ENCODE data around the gene RASSF4. TPM values are rescaled to one million over a fixed set of nuclear protein-coding genes. Genes with fewer than 3 reads are reported as not detected.

Gene RASSF4, protein sequence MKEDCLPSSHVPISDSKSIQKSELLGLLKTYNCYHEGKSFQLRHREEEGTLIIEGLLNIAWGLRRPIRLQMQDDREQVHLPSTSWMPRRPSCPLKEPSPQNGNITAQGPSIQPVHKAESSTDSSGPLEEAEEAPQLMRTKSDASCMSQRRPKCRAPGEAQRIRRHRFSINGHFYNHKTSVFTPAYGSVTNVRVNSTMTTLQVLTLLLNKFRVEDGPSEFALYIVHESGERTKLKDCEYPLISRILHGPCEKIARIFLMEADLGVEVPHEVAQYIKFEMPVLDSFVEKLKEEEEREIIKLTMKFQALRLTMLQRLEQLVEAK
- not detected for total RNA-seq

DNA sequence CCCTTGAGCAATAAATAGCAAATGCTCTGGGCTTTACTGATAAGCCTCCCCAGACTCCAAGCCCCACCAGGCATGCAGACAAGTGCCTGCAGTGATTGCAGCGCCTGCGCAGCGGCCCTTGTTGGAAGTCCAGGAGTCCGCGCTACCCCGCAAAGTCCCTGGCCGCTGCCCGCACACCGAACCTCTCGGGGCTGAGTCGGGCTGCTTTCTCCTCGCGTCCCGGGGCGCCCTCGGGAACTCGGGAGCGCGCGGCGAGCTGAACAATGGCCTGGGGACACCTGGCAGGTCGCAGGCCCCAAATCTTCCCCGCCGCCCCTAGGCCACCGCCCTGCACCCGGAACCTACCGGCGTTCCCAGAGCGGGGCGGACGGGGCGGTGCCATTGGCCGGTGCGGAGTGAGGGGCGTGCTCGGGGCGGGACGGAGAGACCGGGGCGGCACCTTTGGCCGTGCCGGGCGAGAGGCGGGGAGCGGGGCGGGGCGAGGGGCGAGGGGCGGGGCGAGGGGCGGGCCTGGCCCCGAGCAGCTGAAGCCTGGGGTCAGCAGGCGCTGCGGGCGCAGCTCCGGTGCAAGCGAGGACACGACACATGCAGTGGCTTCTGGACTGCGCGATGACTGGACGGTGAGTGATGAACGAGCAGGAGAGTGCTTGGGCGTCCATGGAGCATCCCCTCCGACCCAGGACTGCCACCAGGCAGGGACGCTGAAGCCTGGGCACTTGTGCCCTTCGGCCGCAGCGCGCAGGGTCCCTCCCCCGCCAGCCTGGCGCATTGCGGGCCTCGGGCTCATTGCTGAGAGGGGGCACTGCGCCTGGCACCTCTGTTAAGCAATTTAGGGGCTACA, at the start of gene RASSF4:
RASSF4 (plus strand) TSS at position 556 of the 841 bp plus-strand sequence. CDS start 10,401 bp downstream, outside the sequence.
- peak; percentile 84 for DNase-seq

- DNase-seq, result no peak
Measured at GRCh38 chr10:44909910-44910309, 49.7 kb upstream of the RASSF4 start.

GRCh38 chr10:44910602-44911001, 49.0 kb upstream of the RASSF4 start:
- DNase-seq, result no peak

- DNase-seq, result no peak
Measured at GRCh38 chr10:44911081-44911540, 48.5 kb upstream of the RASSF4 start, which contains the start of gene TMEM72. TSS of gene TMEM72 (plus strand) at chr10:44911337. CDS start at chr10:44911513, 176 bp downstream.

- no peak for DNase-seq
Measured at GRCh38 chr10:44911951-44912350, 47.7 kb upstream of the RASSF4 start.

- no peak for DNase-seq
Measured at GRCh38 chr10:44913350-44914081, 46.1 kb upstream of the RASSF4 start.

DNA sequence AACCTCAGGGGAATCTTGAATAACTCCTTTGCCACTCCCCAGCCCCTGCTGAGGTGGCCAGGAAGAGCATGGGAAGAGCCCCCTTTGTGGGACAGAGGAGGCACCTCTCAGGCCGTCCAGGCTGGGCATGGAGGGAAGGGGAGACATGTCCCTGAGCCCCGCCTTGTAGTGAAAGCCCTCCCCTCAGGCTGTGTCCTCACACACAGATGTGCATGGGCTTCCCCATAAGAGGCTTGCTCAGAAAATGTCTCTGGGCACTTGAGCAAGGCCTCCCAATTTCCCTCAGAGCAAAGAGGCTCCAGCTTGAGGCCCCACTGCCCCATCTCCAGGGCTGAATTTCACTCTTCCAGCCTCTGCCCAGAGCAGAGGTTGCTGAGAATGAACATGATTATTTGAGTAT, 44.7 kb upstream of the RASSF4 start:
- DNase-seq, result no peak

DNA sequence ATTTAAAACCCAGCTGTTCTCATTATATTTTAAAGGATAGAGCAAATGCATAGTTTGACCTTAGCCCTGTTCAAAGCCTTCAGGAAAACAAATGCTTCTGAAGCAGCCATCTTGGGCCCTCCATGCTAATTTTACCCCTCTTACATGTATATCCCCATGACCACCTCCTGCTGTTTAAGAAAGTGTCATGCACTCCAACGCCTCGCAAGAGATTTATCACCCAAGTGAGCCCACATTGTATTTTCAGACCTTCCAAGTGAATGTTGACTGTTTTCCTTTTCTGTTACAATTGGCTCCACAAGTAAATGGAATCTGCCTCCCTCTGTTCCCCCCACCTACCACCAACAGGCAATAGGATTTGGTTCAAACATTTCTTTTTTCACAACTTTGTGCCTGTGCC, 43.2 kb upstream of the RASSF4 start:
- DNase-seq, result no peak

DNA sequence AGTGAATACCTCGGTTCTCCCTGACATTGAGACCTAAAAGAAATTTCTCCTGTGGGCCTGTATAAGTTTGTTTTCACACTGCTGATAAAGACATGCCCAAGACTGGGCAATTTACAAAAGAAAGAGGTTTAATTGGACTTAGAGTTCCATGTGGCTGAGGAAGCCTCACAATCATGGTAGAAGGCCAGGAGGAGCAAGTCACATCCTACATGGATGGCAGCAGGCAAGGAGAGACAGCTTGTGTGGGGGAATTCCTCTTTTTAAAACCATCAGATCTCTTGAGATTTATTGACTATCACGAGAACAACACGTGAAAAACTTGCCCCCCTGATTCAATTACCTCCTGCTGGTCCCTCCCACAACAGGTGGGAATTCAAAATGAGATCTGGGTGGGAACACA, 41.8 kb upstream of the RASSF4 start:
- no peak for DNase-seq

DNA sequence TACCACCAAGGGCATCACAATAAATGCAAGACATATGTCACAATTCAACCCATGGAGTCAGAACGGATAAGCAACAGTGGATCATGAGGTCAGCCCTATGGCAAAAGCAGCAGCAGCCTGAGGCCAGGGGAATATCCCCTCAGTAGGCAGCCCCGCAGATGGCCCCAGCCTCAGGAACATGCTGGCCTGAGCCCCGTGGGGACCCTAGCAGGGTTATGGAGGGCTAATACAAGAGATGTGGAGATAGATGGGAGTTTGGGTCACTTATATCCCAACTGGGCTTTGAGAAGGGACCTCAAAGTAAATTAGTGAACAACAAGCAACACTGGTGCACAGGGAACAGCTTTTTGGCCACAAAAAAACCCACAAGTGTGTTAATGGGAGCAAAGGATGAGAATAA, 39.4 kb upstream of the RASSF4 start:
- no peak for DNase-seq

DNA sequence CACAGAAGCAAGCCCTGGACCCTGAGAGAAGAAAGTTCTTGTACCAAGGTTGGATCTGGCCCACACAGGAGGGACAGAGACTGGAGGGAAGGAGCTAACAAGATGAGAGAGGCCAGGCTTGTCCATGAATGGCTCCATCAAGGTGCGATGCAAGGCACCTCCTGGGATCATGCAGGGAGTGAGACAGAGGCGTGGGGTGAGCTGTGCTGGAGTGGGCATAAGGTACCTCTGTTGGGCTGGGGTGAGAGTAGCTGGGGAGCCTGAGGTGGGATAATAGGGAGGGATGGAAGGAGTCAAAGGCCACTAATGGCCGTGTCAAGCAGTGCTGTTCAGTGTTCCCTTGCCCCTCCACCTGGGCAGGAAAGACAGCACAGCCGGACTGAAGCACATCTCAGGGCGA, 38.5 kb upstream of the RASSF4 start:
- no peak for DNase-seq

DNA sequence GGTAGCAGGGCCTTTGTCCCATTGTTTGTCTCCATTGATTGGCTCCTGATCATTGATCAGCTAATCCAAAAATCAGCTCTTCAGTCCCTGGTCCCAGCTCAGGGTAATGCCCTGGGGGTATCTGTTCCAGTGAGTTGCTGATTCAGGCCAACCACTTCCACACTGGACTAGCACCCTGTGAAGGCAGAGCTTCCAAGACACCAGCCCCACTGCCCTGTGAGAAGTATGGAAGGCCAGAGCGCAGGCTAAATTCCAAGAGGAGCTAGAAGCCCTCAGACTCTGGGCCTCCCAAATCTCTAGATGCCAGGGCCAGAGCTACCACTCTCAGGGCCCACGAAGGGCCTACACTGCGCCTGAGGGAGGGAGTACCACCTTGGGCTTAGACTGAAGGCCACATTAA, 38.1 kb upstream of the RASSF4 start:
- DNase-seq, result no peak

DNA sequence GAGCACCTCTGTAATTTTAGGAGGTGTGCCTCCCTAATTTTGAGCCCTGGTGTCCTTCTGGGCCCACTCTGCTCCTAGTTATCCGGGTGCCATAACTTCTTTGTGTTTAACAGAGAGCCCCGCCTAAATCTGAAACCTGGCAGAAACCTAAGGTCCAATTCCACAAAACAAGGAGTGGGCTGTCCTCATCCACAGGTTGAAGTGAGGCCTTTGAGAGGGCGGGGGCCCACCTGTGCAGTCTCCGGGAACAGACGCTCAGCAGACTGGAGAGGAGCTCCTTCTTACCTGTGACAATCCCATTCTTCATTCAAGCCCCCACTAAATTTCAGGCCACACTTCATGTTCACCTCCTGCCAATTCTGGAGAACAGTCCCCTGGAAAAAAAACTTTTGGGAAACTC, 37.6 kb upstream of the RASSF4 start:
- DNase-seq, result no peak

DNA sequence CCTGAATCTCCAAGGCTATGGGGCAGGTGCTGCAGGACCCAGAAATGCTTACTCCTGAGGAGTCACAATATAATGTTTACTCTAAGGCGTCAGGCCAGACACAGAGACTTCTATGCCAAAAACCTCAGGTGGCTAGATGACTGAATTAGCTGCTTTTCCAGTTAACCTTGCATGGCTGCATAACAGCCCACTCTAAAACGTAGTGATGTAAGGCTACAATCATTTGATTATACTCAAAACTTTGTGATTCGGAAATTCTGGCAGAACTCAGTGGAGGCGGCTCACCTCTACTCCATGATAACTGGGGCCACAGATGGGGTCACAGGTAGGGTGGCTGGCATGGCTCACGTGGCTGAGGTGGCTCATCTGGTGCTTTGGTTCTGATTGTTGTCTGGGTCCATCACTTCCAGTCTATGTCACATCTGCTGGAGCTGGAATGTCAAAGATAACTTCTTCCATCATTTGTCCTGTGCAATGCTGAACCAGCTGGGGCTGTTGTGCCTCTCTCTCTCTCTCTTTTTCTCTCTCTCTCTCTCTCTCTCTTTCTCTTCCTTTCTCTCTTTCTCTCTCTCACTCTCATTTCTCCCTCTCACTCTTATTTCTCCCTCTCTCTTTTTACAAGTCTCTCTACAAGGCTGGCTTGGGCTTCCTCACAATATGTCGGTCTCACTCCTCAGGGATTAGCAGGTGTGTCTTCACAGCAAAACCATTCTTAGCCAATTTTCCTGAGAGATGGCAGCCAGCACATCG, 36.6 kb upstream of the RASSF4 start:
- no peak for DNase-seq

- no peak for DNase-seq
Measured at GRCh38 chr10:44923611-44924010, 36.0 kb upstream of the RASSF4 start.

GRCh38 chr10:44924261-44925040, 35.2 kb upstream of the RASSF4 start:
- no peak for DNase-seq

GRCh38 chr10:44925224-44925623, 34.4 kb upstream of the RASSF4 start:
- no peak for DNase-seq

- DNase-seq, result no peak
Measured at GRCh38 chr10:44925811-44926750, 33.5 kb upstream of the RASSF4 start.

DNA sequence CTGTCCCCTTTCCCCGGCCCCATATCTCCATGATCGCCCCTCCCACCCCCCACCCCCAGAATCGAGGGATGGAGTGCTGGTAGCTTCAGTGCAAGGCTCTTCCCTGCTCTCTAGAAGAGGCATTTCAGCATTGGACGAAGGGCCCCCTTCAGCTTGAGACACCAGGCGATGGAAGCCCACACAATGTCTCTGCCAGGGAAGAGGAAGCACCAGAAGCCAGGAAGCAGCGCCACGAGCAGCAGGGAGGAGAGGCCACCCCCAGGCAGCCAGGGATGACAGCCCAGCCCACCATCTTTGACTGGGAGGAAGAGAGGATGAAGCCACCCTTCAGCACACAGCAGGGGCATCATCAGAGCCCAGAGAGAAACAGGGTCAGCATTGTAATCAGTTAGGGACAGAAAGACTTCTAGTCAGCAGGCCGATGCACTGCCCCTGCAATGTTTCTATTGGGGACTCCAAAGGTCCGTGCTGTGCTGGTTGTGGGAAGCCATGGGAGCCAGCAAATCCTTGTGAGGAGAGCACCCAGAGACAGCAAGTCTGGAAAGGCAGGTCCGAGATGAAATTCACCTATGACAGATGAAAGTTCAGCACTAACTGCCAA, 32.8 kb upstream of the RASSF4 start:
- no peak for DNase-seq

GRCh38 chr10:44927352-44927751, 32.2 kb upstream of the RASSF4 start:
- DNase-seq, result no peak

Data from effector CD4-positive, alpha-beta T cell (primary cell).